GM19193 (cell line): Measurements from ENCODE around the gene CMKLR1.

Source experiments
- POLR2A ChIP-seq: IDR thresholded peaks from 4 replicates; pipeline ENCODE4 v1.6.1; 2011; ENCODE audit not compliant: insufficient read depth, insufficient read length; ENCODE audit errors: extremely low read depth

The CMKLR1 gene, protein sequence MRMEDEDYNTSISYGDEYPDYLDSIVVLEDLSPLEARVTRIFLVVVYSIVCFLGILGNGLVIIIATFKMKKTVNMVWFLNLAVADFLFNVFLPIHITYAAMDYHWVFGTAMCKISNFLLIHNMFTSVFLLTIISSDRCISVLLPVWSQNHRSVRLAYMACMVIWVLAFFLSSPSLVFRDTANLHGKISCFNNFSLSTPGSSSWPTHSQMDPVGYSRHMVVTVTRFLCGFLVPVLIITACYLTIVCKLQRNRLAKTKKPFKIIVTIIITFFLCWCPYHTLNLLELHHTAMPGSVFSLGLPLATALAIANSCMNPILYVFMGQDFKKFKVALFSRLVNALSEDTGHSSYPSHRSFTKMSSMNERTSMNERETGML

DNA sequence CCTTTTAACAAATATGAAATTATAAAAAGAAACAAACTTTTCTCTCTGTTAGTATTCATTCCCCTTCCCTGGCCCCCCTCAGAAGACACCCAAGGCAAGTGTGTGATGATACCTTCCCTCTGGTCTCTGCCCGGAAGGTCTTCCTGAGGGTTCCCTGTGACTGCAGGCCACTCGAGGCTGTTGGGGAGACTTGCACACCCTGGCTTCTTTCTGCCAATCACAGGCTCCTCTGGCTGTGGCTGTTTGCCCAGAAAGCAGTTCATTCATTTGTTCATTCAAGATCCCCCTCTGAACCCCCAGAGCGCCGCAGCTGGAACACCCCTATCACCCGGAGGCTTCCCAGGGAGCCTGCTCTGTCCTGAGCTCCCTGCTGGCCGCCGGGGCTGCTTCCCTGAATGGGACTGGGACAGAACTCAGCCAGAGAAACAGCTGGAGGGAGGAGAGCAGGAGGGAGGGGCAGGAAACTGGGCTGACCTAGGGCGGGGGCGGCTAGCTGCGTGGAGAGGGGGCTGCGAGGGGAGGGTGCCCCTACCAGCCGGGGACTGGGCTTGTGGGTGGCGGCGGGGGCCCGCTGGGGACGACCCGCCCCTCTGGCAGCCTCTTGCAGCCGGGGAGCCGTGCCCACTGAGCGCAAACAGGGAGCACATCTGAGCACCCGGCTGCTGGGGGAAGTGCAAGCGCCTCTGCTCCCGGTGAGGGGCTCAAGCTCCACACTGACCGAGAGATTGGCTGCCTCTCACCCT, at the start of gene CMKLR1:
Gene CMKLR1, minus strand, starts transcription at position 397 of the 743 bp plus-strand sequence. CDS start 45,720 bp downstream, outside the sequence.
- TF ChIP-seq POLR2A: no peak

DNA sequence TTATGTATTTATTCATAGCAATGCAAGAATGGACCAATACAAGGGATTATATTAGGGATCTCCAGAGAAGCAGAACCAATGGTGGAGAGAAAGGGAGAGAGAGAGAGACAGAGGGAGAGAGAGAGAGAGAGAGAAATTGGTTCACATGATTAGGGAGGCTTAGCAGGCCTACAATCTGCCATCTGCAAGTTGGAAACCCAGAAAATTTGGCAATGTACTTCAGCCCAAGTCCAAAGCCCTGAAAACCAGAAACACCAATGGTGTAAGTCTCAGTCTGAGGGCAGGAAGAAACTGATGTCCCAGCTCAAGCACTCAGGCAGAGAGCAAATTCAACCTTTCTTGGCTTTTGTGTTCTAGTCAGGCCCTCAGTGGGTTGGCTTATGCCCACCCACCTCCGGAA, 48.7 kb upstream of the CMKLR1 start:
- no peak for TF ChIP-seq POLR2A

DNA sequence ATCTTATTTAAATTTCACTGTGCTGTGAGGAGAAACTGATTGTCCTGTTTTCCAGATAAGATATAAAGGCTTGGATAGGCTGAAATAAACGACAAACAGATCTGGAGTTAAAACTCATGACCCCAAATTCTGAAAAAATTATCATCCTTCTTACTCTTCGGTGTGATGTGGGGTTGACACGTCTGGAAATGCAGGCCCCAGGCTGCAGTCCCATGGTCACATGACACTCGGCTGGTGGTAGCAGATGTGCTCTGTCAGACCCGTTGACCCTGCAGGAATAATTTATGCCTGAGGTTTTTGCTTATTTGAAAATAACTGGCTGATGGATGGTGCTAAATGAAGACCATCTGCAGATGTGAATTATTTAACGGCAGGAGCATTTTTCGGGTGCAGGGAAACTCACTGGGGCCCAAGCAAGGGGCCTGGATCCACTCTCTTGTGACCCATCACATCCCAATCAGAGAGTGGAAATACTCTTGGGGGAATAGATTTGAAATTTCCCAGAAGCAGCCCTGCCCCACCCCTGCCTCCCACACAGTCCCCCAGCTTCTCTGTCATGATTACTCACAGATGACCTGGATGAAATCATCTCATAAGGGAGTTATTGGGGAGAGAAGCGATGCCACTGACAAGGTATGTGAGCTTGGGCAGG, 47.7 kb upstream of the CMKLR1 start:
- TF ChIP-seq POLR2A: no peak

DNA sequence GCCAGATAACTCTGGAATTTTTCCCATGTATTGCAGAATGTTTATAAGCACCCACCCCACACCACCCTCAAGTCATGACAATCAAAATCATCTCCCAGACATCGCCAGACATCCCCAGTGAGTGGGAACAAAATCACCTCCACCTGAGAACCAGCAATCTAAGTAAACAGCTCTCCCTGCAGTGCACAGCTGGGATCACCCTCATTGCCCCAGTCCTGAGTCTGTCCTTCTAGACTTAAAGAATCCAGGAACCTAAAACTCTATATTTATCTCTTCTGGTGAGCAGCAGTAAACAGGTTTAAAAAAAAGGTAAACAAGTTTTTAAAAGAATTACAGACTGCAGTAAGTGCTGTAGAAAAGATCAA, 43.3 kb upstream of the CMKLR1 start:
- TF ChIP-seq POLR2A: no peak

DNA sequence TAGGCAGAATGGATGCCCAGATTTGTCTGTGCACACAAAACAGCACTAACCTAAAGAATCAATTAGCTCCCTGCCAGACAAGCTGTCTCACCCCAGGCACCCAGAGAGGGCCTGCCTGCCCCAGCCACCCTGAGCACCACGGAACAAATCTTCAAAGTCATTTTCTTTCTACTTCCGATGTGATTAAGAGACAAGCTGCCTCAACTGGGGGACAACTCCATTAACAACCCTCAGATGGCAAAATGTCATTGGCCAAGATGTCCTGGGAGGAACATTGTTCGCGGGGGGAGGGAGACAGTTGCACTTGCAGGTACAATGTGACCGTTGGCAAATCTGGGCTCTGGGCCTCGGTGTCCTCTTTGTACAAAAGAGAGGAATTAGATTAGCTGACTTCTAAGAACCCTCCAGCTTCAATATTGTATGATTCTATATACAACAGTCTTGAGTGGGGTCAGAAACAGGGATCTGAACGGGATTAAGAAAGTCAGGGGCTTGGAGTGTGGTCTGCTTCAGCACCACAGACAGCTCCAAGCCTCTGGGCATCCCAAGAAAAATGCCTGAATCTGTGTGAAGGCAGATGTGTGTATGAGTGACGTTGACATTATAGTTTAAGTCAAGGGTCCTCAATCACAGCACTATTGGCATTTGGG, 42.8 kb upstream of the CMKLR1 start:
- TF ChIP-seq POLR2A: no peak

DNA sequence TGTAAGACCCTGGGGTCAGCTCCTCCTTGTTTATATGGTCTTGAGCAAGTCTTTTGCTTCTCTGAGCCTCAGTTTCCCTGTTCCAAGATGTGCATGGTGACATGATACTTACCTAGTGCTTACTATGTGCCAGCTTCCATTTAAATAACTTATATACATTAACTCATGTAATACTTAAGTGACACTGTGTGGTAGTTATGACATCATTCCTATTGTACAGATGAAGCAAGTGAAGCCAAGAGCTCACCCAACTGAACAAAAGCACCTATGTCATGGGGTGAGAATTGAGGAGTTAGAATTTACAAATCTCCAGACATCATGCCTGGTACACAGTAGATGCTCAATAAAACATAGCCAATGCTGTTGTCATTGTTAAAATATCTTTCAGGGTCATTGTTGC, 41.3 kb upstream of the CMKLR1 start:
- no peak for TF ChIP-seq POLR2A

DNA sequence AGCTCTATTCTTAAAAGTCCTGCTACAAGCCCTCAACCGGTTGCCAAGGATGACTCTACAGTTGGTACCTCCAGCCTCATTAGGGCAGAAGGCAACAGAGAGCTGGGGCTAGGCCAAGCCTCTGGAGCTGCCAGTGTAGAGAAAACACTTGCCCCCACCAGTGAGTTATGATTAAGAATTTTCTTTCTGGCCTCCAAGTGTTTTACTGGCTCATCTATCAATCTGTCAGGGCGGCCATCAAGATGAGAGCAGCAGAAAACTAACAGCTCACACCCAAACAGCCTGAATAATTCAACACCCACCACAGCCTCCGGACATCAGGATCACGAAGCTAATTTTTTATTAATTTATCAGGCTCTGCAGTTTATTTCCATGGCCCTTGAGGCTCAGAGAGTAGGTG, 40.7 kb upstream of the CMKLR1 start:
- TF ChIP-seq POLR2A: no peak

DNA sequence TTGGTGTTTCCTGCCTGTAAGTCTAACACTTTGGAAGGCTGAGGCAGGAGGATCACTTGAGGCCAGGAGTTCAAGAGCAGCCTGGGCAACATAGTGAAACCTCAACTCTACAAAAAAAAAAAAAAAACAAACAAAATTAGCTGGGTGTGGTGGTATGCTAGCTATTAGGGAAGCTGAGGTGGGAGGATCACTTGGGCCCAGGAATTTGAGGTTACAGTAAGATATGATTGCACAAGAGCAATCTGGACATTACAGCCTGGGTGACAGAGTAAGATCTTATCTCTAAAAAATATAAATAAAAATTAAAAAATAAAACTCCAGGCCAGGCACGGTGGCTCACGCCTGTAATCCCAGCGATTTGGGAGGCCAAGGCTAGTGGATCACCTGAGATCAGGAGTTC, 39.8 kb upstream of the CMKLR1 start:
- no peak for TF ChIP-seq POLR2A

DNA sequence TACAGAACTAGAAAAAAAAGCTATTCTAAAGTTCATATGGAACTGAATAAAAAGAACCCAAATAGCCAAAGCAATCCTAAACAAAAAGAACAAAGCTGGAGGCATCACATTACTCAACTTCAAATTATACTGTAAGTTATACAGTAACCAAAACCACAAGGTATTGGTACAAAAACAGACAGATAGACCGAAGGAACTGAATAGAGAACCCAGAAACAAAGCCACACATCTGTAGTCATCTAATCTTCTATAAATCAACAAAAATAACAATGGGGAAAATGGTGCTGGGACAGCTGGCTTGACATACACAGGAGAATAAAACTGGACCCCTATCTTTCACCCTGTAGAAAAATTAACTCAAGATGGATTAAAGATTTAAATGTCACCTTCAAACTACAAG, 38.1 kb upstream of the CMKLR1 start:
- TF ChIP-seq POLR2A: no peak

DNA sequence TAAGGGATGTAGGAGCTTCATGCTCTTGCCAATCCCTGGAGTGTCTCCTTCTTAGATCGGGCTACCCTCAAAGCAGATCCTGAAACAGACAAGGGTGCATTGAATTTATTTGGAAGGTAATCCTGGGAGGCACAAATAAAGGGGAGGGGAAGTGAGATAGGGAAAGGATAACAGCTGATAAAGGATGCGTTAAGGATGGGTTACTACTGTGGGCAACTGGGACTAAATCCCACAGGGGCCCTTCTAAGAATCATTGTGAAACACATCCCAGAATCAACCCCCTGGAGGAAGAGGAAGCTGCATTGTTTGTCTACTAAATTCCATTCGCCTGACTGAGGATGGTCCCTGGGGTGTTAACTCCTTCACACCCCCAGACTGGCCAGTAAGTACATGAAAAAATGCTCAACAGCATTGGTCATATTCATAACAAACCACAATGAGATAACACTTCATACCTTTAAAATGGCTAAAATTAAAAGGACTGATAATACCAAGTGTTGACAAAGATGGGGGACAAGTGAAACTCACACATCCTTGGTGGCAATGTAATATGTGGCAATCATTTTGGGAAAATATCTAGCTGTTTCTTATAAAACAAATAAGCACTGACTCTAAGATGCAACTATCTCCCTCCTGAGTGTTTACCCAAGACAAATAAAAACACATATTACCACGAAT, 37.0 kb upstream of the CMKLR1 start:
- no peak for TF ChIP-seq POLR2A

DNA sequence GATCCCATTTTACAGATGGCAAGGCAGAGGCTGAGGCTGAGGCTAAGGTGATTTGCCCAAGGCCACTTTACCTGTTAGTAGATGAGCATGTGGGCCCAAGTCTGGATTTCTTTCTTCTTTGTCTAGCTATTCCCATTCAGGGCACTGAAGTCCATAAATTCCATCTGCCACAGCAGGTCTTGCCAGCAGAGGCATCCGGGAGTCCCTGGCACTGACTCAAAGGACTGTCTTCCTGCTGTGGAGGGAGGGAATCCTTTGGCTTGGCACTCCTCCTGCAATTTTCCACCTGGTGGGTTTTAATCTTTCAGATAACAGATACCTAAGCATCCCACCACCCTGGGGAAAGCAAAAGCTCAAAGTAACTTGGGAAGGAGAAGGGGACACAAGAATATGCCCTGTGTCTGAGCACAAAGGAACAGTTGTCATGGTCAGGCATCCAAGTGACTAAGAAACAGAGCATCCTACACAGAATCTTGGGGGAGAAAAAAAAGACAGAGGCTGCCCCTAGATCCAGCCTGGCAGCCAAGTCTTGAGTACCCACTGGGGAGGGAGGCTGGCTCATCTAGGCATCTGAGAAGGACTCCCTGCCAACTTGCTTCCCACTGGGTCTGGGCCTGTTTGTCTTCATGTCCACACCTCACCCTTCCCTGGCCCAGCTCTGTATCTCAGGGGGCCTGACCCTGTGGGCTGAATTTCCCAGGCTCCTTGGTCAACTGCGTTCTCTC, 35.6 kb upstream of the CMKLR1 start:
- TF ChIP-seq POLR2A: no peak

DNA sequence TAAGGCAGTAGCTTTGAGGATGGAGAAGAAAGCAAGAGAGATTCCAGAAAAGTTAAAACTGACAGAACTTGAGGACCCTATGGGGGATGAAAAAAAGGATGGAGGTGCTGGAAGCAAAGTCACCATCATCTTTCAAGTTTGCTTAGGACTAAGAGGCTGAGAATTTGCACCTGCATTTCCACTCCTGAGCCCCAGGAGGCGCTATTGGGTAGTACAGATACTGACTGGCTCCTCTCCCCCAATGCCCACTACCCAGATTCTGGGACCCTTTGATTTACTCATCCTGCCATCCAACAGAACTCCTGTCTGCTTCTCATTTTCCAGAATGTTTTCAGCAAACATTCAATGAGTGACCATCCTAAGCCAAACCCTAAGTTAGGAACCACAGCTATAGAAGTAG, 34.0 kb upstream of the CMKLR1 start:
- TF ChIP-seq POLR2A: no peak

DNA sequence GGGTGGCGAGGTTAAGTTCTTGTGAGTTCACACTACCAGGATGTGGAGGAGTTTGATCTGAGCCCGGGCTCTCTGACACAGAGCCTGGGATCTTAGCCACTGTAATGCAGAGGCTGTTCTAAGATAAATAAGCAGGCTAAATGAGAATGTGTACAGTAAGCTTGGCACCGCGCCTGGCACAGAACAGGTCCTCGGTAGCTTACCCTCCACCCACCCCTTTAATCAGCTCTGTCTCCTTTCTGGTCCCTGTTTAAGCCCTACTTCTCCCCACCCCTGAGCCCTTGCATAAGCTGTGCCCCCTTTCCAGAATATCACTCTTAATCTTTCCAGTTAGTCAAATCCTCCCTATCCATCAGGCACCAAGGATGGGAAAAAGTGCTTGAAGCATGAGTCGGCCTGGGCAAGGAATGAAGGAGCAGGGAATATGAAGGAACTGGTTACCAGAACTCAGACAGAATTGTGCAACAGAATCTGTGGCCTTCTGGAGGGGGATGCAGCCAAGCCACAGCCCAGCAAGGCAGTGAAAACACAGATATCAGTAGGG, 32.8 kb upstream of the CMKLR1 start:
- TF ChIP-seq POLR2A: no peak

DNA sequence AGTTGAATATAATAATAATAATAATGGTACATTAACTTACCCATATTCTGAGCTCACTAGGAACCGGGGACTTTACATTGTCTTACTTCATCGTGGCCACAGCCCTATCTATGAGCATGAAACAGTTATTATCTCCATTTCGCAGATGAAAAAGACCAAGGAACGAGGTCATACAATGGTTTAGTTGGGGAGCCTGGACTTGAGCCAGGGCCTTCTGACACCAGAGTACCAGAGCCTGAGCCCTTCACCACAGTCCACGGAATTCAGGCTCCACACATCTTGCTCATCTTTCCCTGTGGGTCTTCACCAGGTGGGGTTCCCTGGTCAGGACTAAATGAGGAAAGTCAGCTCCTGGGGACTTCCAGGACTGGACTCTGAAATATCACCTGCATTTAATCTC, 31.3 kb upstream of the CMKLR1 start:
- no peak for TF ChIP-seq POLR2A
